Esophagus muscularis mucosa (tissue), 3 donors: ENCODE results near the gene NDUFV2.

Experiments used
- POLR2A ChIP-seq: fragments of 450-650 bp; IDR thresholded peaks from one replicate; pipeline ENCODE4 v1.6.1; 2017; ENCODE audit warnings: antibody characterized with exemption, moderate library complexity, mild to moderate bottlenecking, low read depth
- TF ChIP-seq, protein P1 (sequence below), 3 experiments: fragments of 200-600 bp in 2 of 3; fragments of 450-650 bp in 1 of 3; sonication (generic) in 2 of 3; IDR thresholded peaks; one replicate each; pipeline ENCODE4 v1.5.1; 2017 to 2019; ENCODE audit warnings: antibody characterized with exemption in 3 of 3, mild to moderate bottlenecking in 2 of 3, moderate library complexity in 1 of 3

DNA sequence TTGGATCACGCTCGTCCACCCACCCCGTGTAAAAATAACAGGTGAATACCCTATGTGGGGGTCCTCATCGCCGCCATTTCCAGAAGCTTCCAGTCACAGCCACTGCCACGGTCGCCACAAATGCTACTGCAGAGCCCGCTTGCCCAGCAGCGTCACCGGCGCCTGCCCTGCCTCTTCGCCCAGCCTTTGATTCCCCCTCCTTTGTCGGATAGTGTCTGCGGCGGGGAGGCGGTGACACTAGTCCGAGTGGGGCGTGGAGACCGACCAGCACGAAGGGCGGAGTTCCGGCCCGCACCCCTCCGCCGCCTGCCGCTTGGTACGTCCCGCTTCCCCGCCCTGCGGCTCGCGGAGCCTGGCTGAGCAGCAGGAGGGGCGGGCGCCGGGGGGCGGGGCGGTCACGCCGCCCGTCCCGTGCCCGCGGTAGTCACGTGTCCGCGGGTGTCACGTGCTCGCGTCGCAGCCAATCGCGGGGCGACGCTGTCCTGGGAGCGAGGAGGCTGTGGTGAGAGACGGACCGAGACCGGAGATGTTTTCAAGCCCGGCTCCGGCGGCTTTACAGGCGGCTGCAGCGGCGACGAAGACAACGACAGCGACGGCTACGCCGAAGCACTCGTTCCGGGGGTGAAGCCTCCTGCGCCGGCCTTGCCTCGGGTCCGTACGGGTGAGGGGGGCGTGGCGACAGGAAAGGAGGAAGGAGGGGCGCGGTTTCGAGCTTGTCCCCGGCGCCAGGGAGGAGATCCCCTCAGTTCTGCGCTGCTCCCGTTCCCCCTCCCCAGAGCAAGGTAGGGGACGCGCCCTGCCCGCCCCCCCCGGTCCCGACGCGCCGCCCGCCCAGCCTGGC, 34.0 kb downstream of the NDUFV2 start, which contains the start of gene ANKRD12:
- TF ChIP-seq, protein P1, sequence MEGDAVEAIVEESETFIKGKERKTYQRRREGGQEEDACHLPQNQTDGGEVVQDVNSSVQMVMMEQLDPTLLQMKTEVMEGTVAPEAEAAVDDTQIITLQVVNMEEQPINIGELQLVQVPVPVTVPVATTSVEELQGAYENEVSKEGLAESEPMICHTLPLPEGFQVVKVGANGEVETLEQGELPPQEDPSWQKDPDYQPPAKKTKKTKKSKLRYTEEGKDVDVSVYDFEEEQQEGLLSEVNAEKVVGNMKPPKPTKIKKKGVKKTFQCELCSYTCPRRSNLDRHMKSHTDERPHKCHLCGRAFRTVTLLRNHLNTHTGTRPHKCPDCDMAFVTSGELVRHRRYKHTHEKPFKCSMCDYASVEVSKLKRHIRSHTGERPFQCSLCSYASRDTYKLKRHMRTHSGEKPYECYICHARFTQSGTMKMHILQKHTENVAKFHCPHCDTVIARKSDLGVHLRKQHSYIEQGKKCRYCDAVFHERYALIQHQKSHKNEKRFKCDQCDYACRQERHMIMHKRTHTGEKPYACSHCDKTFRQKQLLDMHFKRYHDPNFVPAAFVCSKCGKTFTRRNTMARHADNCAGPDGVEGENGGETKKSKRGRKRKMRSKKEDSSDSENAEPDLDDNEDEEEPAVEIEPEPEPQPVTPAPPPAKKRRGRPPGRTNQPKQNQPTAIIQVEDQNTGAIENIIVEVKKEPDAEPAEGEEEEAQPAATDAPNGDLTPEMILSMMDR (IDR thresholded peaks at IDR 0.05), result no peak
- peak; percentile 86 for TF ChIP-seq POLR2A
